AG10803 (cell line): ENCODE results near the gene GRIK5.
"Not testable (repeated sequence)": the region's sequence is repeated elsewhere in the genome, so short reads cannot be mapped to it uniquely, and the experiment has no call there.

Experiments used
- DNase-seq: peaks from one replicate; pipeline ENCODE4 v3.0.0; 2010; ENCODE audit warnings: low read depth
- H3K4me3 ChIP-seq: 2 replicates; pipeline ENCODE4 v1.5.1; 2011; ENCODE audit warnings: mild to moderate bottlenecking, low read length, control low read depth
- TF ChIP-seq, protein P1 (sequence below): conservative IDR thresholded peaks from 2 replicates; pipeline ENCODE4 v1.5.1; 2011; ENCODE audit warnings: mild to moderate bottlenecking, low read length, control low read depth, inconsistent platforms

The GRIK5 gene

DNA sequence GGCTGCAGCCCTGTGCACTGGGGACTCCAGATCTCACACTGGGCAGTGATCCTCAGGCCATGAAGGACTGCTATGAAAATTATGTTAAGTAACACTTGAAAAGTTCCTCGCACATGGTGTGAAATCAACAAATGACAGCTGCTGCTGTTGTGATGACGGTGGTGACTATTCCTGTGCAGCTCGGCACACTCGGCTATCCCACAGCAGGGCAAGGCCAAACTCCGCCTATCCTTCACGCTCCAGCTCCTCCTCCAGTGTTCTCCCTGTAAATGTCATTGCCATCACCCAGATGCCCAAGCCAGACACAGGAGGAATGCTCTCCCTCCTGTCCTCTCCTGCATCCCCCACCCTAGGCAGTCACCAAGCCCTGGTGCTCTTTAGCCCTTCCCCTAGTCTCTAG lies 31.3 kb downstream of the GRIK5 start:
- TF ChIP-seq, protein P1, sequence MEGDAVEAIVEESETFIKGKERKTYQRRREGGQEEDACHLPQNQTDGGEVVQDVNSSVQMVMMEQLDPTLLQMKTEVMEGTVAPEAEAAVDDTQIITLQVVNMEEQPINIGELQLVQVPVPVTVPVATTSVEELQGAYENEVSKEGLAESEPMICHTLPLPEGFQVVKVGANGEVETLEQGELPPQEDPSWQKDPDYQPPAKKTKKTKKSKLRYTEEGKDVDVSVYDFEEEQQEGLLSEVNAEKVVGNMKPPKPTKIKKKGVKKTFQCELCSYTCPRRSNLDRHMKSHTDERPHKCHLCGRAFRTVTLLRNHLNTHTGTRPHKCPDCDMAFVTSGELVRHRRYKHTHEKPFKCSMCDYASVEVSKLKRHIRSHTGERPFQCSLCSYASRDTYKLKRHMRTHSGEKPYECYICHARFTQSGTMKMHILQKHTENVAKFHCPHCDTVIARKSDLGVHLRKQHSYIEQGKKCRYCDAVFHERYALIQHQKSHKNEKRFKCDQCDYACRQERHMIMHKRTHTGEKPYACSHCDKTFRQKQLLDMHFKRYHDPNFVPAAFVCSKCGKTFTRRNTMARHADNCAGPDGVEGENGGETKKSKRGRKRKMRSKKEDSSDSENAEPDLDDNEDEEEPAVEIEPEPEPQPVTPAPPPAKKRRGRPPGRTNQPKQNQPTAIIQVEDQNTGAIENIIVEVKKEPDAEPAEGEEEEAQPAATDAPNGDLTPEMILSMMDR, result no peak
- no peak overlapping the region for H3K4me3 ChIP-seq
- peak; percentile 13 for DNase-seq

GRCh38 chr19:42037649-42038048 lies 32.4 kb downstream of the GRIK5 start:
- TF ChIP-seq, protein P1, result no peak
- no peak overlapping the region for H3K4me3 ChIP-seq
- no peak for DNase-seq

- DNase-seq, result peak; percentile 68
- not testable (repeated sequence) for H3K4me3 ChIP-seq
- TF ChIP-seq, protein P1, result peak; percentile 85
These were observed 35.2 kb downstream of the GRIK5 start for GRCh38 chr19:42034640-42035391.

- no peak overlapping the region for H3K4me3 ChIP-seq
- no peak for DNase-seq
- TF ChIP-seq, protein P1, result no peak
These were observed 36.6 kb downstream of the GRIK5 start for GRCh38 chr19:42033413-42033812.

DNA sequence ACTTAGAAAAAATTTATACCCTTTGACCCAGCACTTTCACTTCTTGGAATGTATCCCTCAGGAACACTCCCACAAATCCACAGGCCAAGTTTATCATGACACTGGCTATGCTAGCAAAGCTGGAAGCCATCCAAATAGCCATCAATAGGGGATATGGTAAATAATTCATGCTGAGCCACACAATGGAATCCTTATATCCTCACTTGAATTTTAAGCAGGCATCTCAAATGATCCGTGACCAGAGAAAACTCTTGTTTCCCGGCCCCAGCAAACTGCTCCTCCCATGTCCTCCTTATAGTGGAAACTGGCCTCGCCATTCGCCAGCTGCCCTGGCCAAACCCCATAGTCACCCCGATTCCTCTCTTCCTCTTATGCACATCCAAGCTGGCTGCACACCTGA lies 37.6 kb downstream of the GRIK5 start:
- TF ChIP-seq, protein P1, result no peak

DNA sequence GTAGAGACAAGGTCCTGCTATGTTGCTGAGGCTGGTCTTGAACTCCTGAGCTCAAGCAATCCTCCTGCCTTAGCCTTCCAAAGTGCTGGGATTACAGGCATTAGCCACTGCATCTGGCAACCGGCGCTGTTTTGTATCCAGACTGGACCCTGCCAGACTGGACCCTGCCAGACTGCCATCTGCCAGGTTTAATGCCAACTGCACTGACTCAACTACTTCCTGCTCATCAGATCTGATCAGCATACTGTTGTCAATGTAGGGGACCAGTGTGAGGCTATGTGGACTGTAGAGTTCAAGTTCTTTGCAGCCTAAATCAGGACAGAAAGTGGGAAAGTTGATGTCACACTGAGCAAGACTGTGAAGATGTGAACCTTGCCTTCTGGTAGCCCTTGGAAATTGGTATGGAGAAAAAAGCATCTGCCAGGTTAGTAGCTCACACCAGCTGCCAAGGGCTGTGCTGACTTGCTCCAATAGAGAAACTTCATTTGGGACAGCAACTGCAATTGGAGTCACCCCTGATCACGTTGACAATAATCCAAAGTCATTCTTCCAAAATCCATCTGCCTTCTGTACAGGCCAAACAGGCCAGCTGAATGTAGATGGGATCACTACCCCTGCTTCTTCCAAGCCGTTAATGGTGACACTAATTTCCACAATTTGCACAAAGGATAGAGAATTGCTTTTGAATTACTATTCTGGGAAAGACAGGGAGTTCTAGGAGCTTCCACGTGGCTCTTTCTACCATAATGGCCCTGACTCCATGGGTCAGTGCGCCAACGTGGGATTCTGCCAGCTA lies 39.2 kb downstream of the GRIK5 start:
- H3K4me3 ChIP-seq, result no peak overlapping the region
- TF ChIP-seq, protein P1, result no peak
- DNase-seq, result no peak

More for the DNA sequence above, 37.6 kb downstream of the GRIK5 start:
- no peak overlapping the region for H3K4me3 ChIP-seq
- DNase-seq, result no peak
